HepG2 (cell line): ENCODE results near the gene VARS1. TPM values are rescaled to one million over a fixed set of nuclear protein-coding genes. Genes with fewer than 3 reads are reported as not detected.

Source experiments
- CTCF ChIP-seq: sonication (generic); formaldehyde crosslinking; IDR thresholded peaks from 2 replicates; pipeline ENCODE4 v1.5.0; 2020; ENCODE audit warnings: mild to moderate bottlenecking, missing genetic modification reagents, moderate library complexity
- GATA4 ChIP-seq: sonication (generic); IDR thresholded peaks from 2 replicates; pipeline ENCODE4 v1.6.1; 2016; ENCODE audit warnings: antibody characterized with exemption, low read depth, borderline replicate concordance
- HNRNPUL1 ChIP-seq: fragments of 200-400 bp; formaldehyde crosslinking; IDR thresholded peaks from 2 replicates; pipeline ENCODE4 v1.6.1; 2017; ENCODE audit warnings: low read depth, mild to moderate bottlenecking, low read length, moderate library complexity
- KLF15 ChIP-seq: sonication (generic); formaldehyde crosslinking; IDR thresholded peaks from 2 replicates; pipeline ENCODE4 v1.8.1; 2023; ENCODE audit warnings: borderline replicate concordance, mild to moderate bottlenecking, inconsistent platforms, missing genetic modification reagents, mixed read lengths
- MEIS2 ChIP-seq: sonication (generic); formaldehyde crosslinking; IDR thresholded peaks from 2 replicates; pipeline ENCODE4 v1.9.0; 2021; ENCODE audit warnings: mild to moderate bottlenecking, missing genetic modification reagents
- MIXL1 ChIP-seq: IDR thresholded peaks from 2 replicates; pipeline ENCODE4 v1.6.1; 2016
- NFIB ChIP-seq: sonication (generic); formaldehyde crosslinking; IDR thresholded peaks from 2 replicates; pipeline ENCODE4 v1.9.0; 2021; ENCODE audit warnings: missing genetic modification reagents, mild to moderate bottlenecking, borderline replicate concordance
- NFRKB ChIP-seq: fragments of 450-650 bp; IDR thresholded peaks from 2 replicates; pipeline ENCODE4 v1.6.1; 2017
- NONO ChIP-seq, 2 experiments: fragments of 450-650 bp in 1 of 2; sonication (generic) in 1 of 2; formaldehyde crosslinking in 1 of 2; IDR thresholded peaks in 1 of 2; conservative IDR thresholded peaks in 1 of 2; 2 replicates each; pipeline versions ENCODE4 v1.6.1 to v1.8.0; 2017 to 2022; ENCODE audit warnings: mild to moderate bottlenecking in 1 of 2, missing genetic modification reagents in 1 of 2, moderate library complexity in 1 of 2
- PBX3 ChIP-seq: sonication (generic); formaldehyde crosslinking; IDR thresholded peaks from 2 replicates; pipeline ENCODE4 v1.8.1; 2023; ENCODE audit warnings: missing genetic modification reagents, inconsistent platforms, borderline replicate concordance
- POLR2AphosphoS2 ChIP-seq: IDR thresholded peaks from 2 replicates; pipeline ENCODE4 v1.6.1; 2011; ENCODE audit warnings: low read depth, low read length, improper control_type of control experiment
- RFX1 ChIP-seq: fragments of 450-650 bp; IDR thresholded peaks from 2 replicates; pipeline ENCODE4 v1.6.1; 2017
- RFXANK ChIP-seq: IDR thresholded peaks from 2 replicates; pipeline ENCODE4 v1.6.1; 2016
- SAFB2 ChIP-seq: sonication (generic); formaldehyde crosslinking; IDR thresholded peaks from 2 replicates; pipeline ENCODE4 v1.5.1; 2020; ENCODE audit warnings: missing genetic modification reagents, low read depth, mild to moderate bottlenecking, borderline replicate concordance
- SMAD1 ChIP-seq: sonication (generic); formaldehyde crosslinking; IDR thresholded peaks from 2 replicates; pipeline ENCODE4 v1.4.0; 2020; ENCODE audit warnings: missing genetic modification reagents, low read depth, mild to moderate bottlenecking, borderline replicate concordance
- SMAD9 ChIP-seq: sonication (generic); formaldehyde crosslinking; IDR thresholded peaks from 2 replicates; pipeline ENCODE4 v1.5.1; 2020; ENCODE audit warnings: mild to moderate bottlenecking, missing genetic modification reagents
- TRIM22 ChIP-seq: fragments of 450-650 bp; IDR thresholded peaks from 2 replicates; pipeline ENCODE4 v1.6.1; 2017
- XRCC5 ChIP-seq: fragments of 200-400 bp; formaldehyde crosslinking; optimal IDR thresholded peaks from 2 replicates; pipeline ENCODE3; 2017; ENCODE audit warnings: mild to moderate bottlenecking, low read length
- ZBTB8A ChIP-seq: sonication (generic); formaldehyde crosslinking; IDR thresholded peaks from 2 replicates; pipeline ENCODE4 v1.4.0; 2020; ENCODE audit warnings: mild to moderate bottlenecking, low read depth, missing genetic modification reagents, borderline replicate concordance
- ZNF143 ChIP-seq: sonication (generic); formaldehyde crosslinking; IDR thresholded peaks from 2 replicates; pipeline ENCODE4 v1.4.0; 2020; ENCODE audit warnings: missing genetic modification reagents
- ZNF20 ChIP-seq: sonication (generic); formaldehyde crosslinking; IDR thresholded peaks from 2 replicates; pipeline ENCODE4 v1.4.0; 2020; ENCODE audit warnings: mild to moderate bottlenecking, moderate library complexity, missing genetic modification reagents
- ZNF224 ChIP-seq: sonication (generic); formaldehyde crosslinking; IDR thresholded peaks from 2 replicates; pipeline ENCODE4 v1.5.0; 2020; ENCODE audit warnings: mild to moderate bottlenecking, missing genetic modification reagents
- ZNF235 ChIP-seq: sonication (generic); formaldehyde crosslinking; IDR thresholded peaks from 2 replicates; pipeline ENCODE4 v1.8.1; 2023; ENCODE audit warnings: mild to moderate bottlenecking, missing genetic modification reagents, borderline replicate concordance
- ZNF331 ChIP-seq: sonication (generic); formaldehyde crosslinking; IDR thresholded peaks from 2 replicates; pipeline ENCODE4 v1.4.0; 2020; ENCODE audit warnings: missing genetic modification reagents
- ZNF335 ChIP-seq: sonication (generic); formaldehyde crosslinking; IDR thresholded peaks from 2 replicates; pipeline ENCODE4 v1.4.0; 2020; ENCODE audit warnings: missing genetic modification reagents
- ZNF547 ChIP-seq: sonication (generic); formaldehyde crosslinking; IDR thresholded peaks from 2 replicates; pipeline ENCODE4 v1.5.1; 2020; ENCODE audit warnings: mild to moderate bottlenecking, missing genetic modification reagents
- ZNF552 ChIP-seq: sonication (generic); formaldehyde crosslinking; IDR thresholded peaks from 2 replicates; pipeline ENCODE4 v1.9.0; 2022; ENCODE audit warnings: missing genetic modification reagents, mild to moderate bottlenecking, borderline replicate concordance
- ZNF556 ChIP-seq: sonication (generic); formaldehyde crosslinking; IDR thresholded peaks from 2 replicates; pipeline ENCODE4 v1.4.0; 2020; ENCODE audit warnings: mild to moderate bottlenecking, missing genetic modification reagents, borderline replicate concordance
- ZNF597 ChIP-seq: sonication (generic); formaldehyde crosslinking; IDR thresholded peaks from 2 replicates; pipeline ENCODE4 v1.5.0; 2020; ENCODE audit warnings: missing genetic modification reagents
- polyA plus RNA-seq, 8 experiments: library from polyadenylated mRNA; depleted of rRNA in 3 of 8; stranded (reverse) in 7 of 8; unstranded in 1 of 8; fragments of >200 nt; fragmentation: Illumina TruSeq in 4 of 8; extraction: Trizol in 4 of 8; gene quantifications; 2 replicates each; pipeline versions ENCODE4 v1.2.1 to v1.2.3, GENCODE V29; 2011 to 2016; ENCODE audit warnings: low read depth in 4 of 8, missing spikeins in 1 of 8, mixed read lengths in 1 of 8; ENCODE audit not compliant: insufficient read depth in 1 of 8
- total RNA-seq, 5 experiments: library from RNA; depleted of rRNA; stranded (reverse); fragments of >200 nt; fragmentation: Illumina TruSeq; extraction: Trizol; gene quantifications; 2 replicates each; pipeline ENCODE4 v1.2.3, GENCODE V29; 2016; ENCODE audit warnings: low read depth in 1 of 5

Gene VARS1
- total and polyA plus RNA-seq, 2 of the 13 experiments (the other 11 are each of a cell fraction or from before 2014, with no cell fraction given) = 14.7 to 56.1 TPM

- TF ChIP-seq KLF15 (CRISPR knock-in tag) = no peak
- TF ChIP-seq TRIM22 = no peak
- no peak for TF ChIP-seq MIXL1 (CRISPR knock-in tag)
- no peak for TF ChIP-seq PBX3 (CRISPR knock-in tag)
- TF ChIP-seq POLR2AphosphoS2 = no peak
- no peak for TF ChIP-seq ZNF235
- peak; percentile 46; the same call in 1 of the 2 replicates for TF ChIP-seq ZNF556 (CRISPR knock-in tag)
- no peak for TF ChIP-seq ZNF331 (CRISPR knock-in tag)
- no peak for TF ChIP-seq ZNF552 (CRISPR knock-in tag)
- 0 out of 2 replicates have a peak, but pooled peaks have one; percentile 40 for TF ChIP-seq ZNF547 (CRISPR knock-in tag)
- no peak for TF ChIP-seq MEIS2 (CRISPR knock-in tag)
- TF ChIP-seq ZNF20 (CRISPR knock-in tag) = no peak
- no peak for TF ChIP-seq NFRKB
- TF ChIP-seq ZNF597 (CRISPR knock-in tag) = no peak
- TF ChIP-seq NONO (IDR thresholded peaks at IDR 0.05) = no peak
- no peak; the same call in 1 of the 2 replicates for TF ChIP-seq NONO (CRISPR knock-in tag; conservative IDR thresholded peaks at IDR 0.05)
- peak; percentile 95 for TF ChIP-seq ZNF335
- no peak; the same call in 1 of the 2 replicates for TF ChIP-seq ZNF224
- TF ChIP-seq GATA4 = no peak
- no peak for TF ChIP-seq SMAD9 (CRISPR knock-in tag)
- no peak for TF ChIP-seq NFIB (CRISPR knock-in tag)
- TF ChIP-seq HNRNPUL1 = no peak
- no peak for TF ChIP-seq RFXANK (CRISPR knock-in tag)
- no peak for TF ChIP-seq RFX1
- TF ChIP-seq SMAD1 (CRISPR knock-in tag) = no peak
- TF ChIP-seq CTCF (CRISPR knock-in tag) = no peak
- TF ChIP-seq XRCC5 = no peak
- no peak for TF ChIP-seq SAFB2 (CRISPR knock-in tag)
- no peak for TF ChIP-seq ZBTB8A
- no peak for TF ChIP-seq ZNF143
These were observed 17.4 kb downstream of the VARS1 start (continued) for GRCh38 chr6:31778193-31778592.
